ENCODE results near the gene CAMK1D.
A peak's percentile ranks its signal among the peaks of the same experiment; 100 is the strongest.
"Not testable (repeated sequence)": the region's sequence is repeated elsewhere in the genome, so short reads cannot be mapped to it uniquely, and the experiment has no call there.

The CAMK1D gene

DNA sequence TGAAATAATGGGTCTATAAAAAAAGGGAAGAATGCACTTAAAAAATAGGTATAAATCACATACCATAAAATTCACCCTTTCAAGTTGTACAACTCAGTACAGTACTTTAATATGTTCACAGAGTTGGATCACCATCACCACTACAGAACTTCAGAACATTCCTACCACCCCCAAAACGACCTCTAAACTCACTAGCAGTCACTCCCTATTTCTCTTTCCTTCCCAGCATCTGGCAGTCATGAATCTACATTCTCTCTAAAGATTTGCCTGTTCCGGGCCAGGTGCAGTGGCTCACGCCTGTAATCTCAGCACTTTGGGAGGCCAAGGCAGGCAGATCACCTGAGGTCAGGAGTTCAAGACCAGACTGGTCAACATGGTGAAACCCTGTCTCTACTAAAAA lies 394.1 kb downstream of the CAMK1D start:
- DNase-seq (ENCODE audit: low read depth in 2 of 3, low spot score in 2 of 3) = not testable (repeated sequence)

DNA sequence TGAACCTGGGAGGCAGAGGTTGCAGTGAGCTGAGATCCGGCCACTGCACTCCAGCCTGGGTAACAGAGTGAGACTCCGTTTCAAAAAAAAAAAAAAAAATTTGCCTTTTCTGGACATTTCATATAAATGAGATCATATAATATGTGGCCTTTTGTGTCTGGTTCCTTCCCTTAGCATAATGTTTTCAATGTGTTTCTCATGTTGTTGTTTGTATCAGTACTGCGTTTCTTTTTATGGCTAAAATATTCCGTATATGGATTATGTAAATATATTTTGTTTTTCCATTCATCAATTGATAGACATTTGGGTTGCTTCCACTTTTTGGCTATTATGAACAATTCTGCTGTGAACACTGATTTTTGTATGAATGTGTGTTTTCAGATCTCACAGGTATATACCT lies 394.6 kb downstream of the CAMK1D start:
- no peak for DNase-seq (ENCODE audit: low read depth in 2 of 3, low spot score in 2 of 3)

DNA sequence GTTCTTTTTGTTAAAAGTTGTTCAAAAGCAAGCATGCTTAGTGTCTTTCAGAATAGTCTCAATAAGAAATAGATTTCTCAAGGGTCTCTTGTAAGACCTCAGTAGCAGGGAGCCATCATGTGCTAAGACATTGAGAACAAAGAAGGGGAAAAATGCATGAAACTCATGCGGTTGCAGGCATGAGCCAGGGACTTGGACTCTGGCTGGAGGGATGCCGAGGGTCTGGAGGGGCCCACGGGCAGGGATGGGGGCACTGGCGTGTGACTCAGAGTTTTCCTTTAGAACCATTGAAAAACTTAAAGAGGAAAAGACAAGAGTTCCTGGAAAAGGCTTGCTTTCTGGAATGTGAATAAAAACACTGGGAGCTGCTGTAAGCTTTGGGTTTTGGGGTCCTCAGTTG lies 398.8 kb downstream of the CAMK1D start:
- DNase-seq (ENCODE audit: low read depth in 2 of 3, low spot score in 2 of 3) = no peak

- no peak for DNase-seq (ENCODE audit: low read depth in 2 of 3, low spot score in 2 of 3)
Observed at GRCh38 chr10:12749760-12750478, 400.6 kb downstream of the CAMK1D start.

- no peak for DNase-seq (ENCODE audit: low read depth in 2 of 3, low spot score in 2 of 3)
Observed at GRCh38 chr10:12750526-12751201, 401.3 kb downstream of the CAMK1D start.

DNA sequence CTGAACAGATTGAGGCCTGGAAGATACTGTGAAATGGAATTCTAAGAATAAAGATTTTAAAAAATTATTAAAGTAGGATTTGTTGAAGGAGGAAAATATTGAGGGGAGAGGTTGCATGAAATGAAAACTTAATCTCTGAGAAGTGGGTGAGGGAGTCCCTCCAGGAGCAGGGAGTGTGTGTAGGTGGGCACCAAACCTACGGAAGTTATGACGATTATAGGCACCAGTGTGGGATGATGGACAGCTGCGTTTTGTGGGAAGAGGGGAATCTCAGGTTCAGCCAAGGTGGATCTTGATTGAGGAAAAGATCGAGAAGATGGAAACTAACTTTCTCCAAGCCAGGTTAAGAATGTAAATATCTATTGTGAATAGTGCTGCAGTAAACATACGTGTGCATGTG lies 405.7 kb downstream of the CAMK1D start:
- no peak for DNase-seq (ENCODE audit: low read depth in 2 of 3, low spot score in 2 of 3)

DNA sequence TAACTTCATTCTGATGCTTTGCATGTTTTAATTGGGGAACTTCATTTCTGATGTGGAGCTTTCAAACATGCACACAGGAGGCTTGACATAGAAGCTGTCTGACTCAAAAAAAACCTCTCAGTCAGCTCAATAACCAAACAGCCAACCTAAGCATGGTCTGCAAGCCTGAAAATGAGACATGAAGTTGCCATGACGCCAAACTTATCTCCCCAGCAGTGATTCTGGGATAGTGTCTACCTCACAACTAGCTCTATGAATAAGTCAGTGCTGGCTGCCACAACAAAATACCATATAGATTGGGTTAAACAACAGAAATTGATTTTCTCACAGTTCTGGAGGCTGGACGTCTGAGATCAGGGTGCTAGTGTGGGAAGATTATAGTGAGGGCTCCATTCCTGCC lies 408.0 kb downstream of the CAMK1D start:
- DNase-seq (ENCODE audit: low read depth in 2 of 3, low spot score in 2 of 3) = no peak

DNA sequence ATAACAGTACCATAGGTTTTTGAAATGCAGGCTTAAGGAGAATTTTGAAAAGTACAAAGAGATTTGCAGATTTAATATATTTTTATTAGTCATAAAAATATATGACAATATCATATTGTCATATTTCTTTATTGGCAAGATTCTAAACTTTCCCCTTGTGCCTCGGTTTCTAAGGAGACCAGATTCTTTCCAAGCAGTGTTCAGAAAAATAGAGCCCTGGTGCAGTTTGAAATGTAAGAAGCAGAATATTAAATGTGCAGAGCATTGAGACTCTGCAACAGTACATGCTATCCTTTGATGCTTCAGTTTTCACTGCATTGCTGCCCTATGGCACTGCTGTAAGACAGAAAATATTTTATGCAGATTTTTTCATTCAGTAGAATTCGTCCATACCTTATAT lies 408.9 kb downstream of the CAMK1D start:
- DNase-seq (ENCODE audit: low read depth in 2 of 3, low spot score in 2 of 3) = no peak

GRCh38 chr10:12766223-12766622 lies 416.9 kb downstream of the CAMK1D start:
- DNase-seq (ENCODE audit: low read depth in 2 of 3, low spot score in 2 of 3) = no peak

- DNase-seq (ENCODE audit: low read depth in 2 of 3, low spot score in 2 of 3) = no peak
Observed at GRCh38 chr10:12768156-12769100, 419.1 kb downstream of the CAMK1D start.

DNA sequence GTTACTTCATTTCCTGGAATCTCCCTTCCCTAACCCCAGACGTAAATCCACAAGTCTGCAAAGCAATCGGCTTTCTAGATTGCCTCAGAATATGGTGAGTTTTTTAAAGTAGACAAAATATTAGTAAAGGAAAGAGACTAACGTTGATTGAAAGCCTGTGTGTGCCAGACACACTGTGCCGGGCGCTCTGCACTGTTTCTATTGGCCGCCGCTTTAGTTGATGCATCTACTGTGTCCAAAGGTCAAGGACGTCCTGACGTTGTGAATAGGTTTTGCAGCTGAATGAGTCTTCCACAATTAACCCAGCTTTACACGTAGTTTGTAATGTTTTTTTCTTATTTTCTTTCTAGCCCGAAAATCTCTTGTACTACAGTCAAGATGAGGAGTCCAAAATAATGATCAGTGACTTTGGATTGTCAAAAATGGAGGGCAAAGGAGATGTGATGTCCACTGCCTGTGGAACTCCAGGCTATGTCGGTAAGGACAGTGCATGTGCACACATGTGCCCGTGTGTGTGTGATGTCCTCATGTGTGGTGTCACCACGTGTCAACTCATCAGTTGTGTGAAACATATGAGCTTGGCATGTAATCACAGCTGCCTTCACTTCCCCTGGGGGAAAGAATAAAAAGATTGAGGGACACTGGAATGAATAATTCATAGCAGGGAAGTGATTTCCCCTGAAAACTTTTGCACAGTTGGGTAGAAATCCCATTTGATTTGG lies 420.1 kb downstream of the CAMK1D start:
- DNase-seq (ENCODE audit: low read depth in 2 of 3, low spot score in 2 of 3) = no peak

DNA sequence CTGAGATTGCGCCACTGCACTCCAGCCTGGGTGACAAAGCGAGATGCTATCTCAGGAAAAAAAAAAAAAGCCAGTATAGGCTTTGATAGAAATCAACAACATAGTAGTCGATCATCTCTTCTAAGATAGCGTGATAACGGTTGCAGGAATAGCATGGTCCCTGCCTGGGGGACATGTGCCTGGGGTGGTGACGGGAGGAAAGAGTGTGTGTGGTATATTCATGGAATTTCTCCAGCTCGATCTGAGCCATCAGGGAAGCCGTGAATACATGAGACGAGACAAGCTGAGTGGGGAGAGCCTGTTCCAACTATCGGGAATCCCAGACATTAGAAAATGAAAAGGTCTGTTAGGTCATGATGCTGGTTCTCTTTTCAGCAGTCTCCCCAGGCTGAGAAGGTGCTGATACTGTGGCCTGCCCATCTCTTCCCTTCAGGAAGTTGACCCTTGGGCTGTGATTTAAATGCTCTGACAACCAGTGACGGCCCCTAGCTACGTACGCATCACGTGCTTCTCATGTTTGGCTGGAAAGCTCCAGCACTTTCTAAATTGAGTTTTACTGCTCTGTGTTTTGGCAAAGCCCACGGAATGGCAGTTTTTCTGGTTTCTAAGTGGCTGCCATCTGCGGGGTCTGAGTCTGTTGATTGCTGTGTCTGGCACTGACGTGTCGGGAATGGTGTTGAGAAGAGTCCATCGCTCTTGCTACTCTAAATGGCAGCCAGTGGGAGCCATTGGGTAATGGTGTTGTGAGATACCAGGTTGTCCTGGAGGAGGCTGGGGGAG lies 422.8 kb downstream of the CAMK1D start:
- no peak for DNase-seq (ENCODE audit: low read depth in 2 of 3, low spot score in 2 of 3)

- DNase-seq (ENCODE audit: low read depth in 2 of 3, low spot score in 2 of 3) = no peak
Observed at GRCh38 chr10:12772797-12773587, 423.6 kb downstream of the CAMK1D start.

- DNase-seq (ENCODE audit: low read depth in 2 of 3, low spot score in 2 of 3) = no peak
Observed at GRCh38 chr10:12774204-12774894, 425.0 kb downstream of the CAMK1D start.

GRCh38 chr10:12777840-12778585 lies 428.7 kb downstream of the CAMK1D start:
- peak in 2 of 3 experiments; percentile 8 to 11 for DNase-seq (ENCODE audit: low read depth in 2 of 3, low spot score in 2 of 3)

DNA sequence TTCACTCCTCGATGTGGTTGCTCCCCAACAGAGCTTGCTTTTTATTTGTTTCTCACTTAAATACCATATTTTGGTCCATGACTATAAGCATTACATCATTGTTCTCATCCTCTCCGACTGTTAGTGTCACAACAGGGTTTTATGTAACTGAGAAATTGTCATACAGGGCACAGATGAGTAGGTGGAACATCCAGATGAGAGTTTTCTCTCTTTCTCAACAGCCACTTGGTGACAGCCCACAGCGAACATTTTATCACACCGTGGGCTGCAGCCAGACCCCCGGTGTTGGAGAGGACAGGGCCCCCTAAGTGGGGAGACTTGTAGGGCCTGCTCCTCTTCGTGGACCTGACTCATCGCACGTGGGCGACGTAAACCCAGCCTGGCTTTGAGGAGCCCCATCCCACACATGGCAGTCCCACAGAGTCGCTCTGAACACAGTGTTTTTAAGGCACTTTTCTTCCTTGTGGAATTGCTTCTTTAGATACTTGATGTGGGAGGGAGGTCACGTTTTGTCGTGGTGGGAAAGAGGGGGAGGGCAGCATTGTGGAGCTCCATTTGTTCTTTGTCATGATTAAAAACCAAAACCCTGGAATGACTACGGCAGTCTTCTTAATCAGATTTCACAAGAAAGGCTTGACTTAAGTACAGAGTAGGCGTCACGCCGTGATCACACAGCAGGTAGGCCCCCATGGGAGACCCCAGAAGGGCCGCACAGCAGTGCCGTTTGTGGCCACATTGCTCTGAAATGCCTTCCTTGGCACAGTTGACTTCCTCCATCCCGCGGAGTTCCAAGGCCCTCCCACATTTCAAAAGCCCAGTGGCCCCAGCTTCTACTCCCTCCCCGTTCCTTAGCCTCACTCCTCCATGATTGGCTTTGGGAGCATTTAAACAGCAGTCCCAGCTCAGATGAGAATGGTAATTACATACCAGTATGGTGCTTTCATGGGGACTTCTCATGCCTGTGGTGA lies 431.6 kb downstream of the CAMK1D start:
- DNase-seq (ENCODE audit: low read depth in 2 of 3, low spot score in 2 of 3) = peak; percentile 5 to 41 (median 8)

DNA sequence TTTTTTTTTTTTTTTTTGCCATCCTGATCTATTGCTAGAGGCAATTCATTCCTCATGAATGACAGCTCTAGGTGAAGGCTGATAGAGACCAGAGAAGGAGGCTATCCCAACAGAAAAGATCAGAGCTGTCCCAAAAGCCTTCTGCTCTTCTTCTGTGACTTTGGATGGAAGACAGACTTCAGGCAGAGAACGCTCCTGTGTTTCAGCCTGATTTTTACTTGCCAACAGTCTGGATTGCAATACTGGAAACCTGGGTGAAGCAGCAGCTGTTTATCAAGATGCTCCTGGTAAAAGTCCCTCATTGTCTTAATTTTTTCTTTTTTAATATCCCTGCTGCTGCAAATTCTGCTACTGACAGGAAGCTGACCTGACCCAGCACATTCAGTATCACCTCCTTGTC lies 432.6 kb downstream of the CAMK1D start:
- no peak for DNase-seq (ENCODE audit: low read depth in 2 of 3, low spot score in 2 of 3)
